ENCODE results near the gene NDRG4. TPM values are rescaled to one million over a fixed set of nuclear protein-coding genes. Genes with fewer than 3 reads are reported as not detected.
A peak's percentile ranks its signal among the peaks of the same experiment; 100 is the strongest.

The NDRG4 gene
- total and polyA plus RNA-seq, 2 donors (not counting 1 experiment from before 2014, with no cell fraction given), result 0.96 to 1.1 TPM

DNA sequence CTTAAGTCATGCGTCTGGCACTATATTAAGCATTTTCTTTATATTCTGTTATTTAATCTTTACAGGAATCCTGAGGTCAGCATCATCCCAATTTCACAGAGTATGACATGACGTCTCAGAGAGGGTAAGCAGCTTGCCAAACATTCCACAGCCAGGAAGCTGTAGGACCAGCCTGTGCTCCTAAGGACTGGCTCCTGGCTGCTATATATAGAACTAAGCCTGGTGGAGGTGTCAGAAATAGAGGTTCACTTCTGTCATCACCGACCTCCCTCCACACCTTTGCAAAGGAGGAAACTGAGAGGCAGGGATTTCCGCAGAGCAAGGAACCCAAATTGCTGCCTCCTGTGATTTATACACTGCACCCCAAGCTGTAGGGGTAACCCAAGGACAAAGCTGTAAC, 37.9 kb upstream of the NDRG4 start:
- no peak for DNase-seq
- Histone ChIP-seq H3K36me3 (replicated peaks in 1 of 2; ENCODE audit: control extremely low read depth in 1 of 2, control insufficient read depth in 1 of 2, extremely low read depth in 1 of 2, insufficient read depth in 2 of 2, low read length in 1 of 2) (no peaks in the 10 kb centered on the region), H3K4me1 (ENCODE audit: control insufficient read depth in 2 of 2, insufficient read depth in 2 of 2, low read length in 2 of 2) (peaks cover 12 to 14% of the 10 kb centered on the region in 2 donors), H3K9me3 (ENCODE audit: control extremely low read depth in 1 of 3, control insufficient read depth in 2 of 3, insufficient read depth in 1 of 3, low read length in 2 of 3) (no peaks in the 10 kb centered on the region), H3K9ac (ENCODE audit: low read length) (no peak overlapping the region), H3K27me3 (replicated peaks in 1 of 4; ENCODE audit: control extremely low read depth in 1 of 4, control insufficient read depth in 3 of 4, insufficient read depth in 4 of 4, low read length in 3 of 4) (peaks cover 0 to 38% (median 14%) of the 10 kb centered on the region in 4 experiments), H3K4me2 (replicated peaks; ENCODE audit: low read depth, low read length, poor library complexity, severe bottlenecking) (no peak overlapping the region), H3K4me3 (ENCODE audit: control extremely low read depth in 1 of 5, extremely low read depth in 1 of 5, insufficient read depth in 1 of 5, low read depth in 2 of 5, low read length in 4 of 5) (no peak overlapping the region), H2AFZ (ENCODE audit: insufficient read depth, low read depth, low read length, poor library complexity, severe bottlenecking) (no peak overlapping the region), H3K27ac (ENCODE audit: low read length in 2 of 2) (no peak overlapping the region), H4K20me1 (ENCODE audit: control insufficient read depth, insufficient read depth, low read length, poor library complexity, severe bottlenecking) (no peaks in the 10 kb centered on the region), H3K79me2 (ENCODE audit: control insufficient read depth, insufficient read depth, low read length) (no peaks in the 10 kb centered on the region)
- WGBS (ENCODE audit: insufficient coverage), result 100% methylated on average over 1 of the region's 4 CpGs
- H3K27ac Mint-ChIP-seq, result no peak overlapping the region
- no peaks in the 10 kb centered on the region for H3K9me3 Mint-ChIP-seq (ENCODE audit: insufficient read depth)
- TF ChIP-seq EZH2 (IDR thresholded peaks at IDR 0.05; ENCODE audit: borderline replicate concordance, insufficient read depth, low read depth, low read length, poor library complexity, severe bottlenecking), result no peak
- TF ChIP-seq, protein P1, sequence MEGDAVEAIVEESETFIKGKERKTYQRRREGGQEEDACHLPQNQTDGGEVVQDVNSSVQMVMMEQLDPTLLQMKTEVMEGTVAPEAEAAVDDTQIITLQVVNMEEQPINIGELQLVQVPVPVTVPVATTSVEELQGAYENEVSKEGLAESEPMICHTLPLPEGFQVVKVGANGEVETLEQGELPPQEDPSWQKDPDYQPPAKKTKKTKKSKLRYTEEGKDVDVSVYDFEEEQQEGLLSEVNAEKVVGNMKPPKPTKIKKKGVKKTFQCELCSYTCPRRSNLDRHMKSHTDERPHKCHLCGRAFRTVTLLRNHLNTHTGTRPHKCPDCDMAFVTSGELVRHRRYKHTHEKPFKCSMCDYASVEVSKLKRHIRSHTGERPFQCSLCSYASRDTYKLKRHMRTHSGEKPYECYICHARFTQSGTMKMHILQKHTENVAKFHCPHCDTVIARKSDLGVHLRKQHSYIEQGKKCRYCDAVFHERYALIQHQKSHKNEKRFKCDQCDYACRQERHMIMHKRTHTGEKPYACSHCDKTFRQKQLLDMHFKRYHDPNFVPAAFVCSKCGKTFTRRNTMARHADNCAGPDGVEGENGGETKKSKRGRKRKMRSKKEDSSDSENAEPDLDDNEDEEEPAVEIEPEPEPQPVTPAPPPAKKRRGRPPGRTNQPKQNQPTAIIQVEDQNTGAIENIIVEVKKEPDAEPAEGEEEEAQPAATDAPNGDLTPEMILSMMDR (IDR thresholded peaks at IDR 0.05), result no peak
- peaks cover 31% of the 10 kb centered on the region for H3K27me3 Mint-ChIP-seq
- peak overlapping the region; percentile 68 for H3K4me3 Mint-ChIP-seq
- ChIA-PET CTCF (no interaction called here), POLR2A (no interaction called here)
- H3K4me1 Mint-ChIP-seq, result peaks cover 12% of the 10 kb centered on the region
- no peak for ATAC-seq (ENCODE audit: low read depth)
- intact Hi-C loops (cut with micrococcal nuclease), result no loop called here

DNA sequence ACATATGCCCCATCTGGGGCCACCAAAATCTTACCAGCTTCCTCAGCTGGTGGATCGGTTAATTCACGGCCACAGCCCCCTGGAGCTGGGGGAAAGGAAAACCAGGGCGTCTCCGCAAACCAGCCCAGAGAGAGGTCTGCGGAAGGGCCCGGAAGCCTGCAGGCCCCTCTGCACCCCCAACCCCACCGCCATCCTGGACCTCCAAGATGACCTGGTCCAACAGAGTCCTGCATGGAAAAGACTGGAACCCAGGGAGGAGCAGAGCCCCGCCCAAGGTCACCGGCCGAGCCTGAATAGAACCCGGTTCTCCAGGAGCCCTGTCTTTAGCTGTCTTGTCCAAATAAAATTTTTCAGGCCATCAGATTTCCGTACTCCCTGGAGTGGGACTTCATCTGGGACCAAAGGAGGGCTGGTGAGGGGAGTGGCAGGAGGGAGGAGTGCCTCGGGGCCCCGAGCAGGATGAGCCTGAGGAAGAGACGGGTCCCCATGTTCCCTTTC, 37.4 kb upstream of the NDRG4 start:
- peak overlapping the region; percentile 68 for H3K4me3 Mint-ChIP-seq
- Histone ChIP-seq H3K4me1 (ENCODE audit: control insufficient read depth in 2 of 2, insufficient read depth in 2 of 2, low read length in 2 of 2) (peaks cover 12 to 14% of the 10 kb centered on the region in 2 donors), H3K9ac (ENCODE audit: low read length) (no peak overlapping the region), H3K27ac (ENCODE audit: low read length in 2 of 2) (no peak overlapping the region), H3K4me3 (ENCODE audit: control extremely low read depth in 1 of 5, extremely low read depth in 1 of 5, insufficient read depth in 1 of 5, low read depth in 2 of 5, low read length in 4 of 5) (no peak overlapping the region), H3K79me2 (ENCODE audit: control insufficient read depth, insufficient read depth, low read length) (no peaks in the 10 kb centered on the region), H3K9me3 (ENCODE audit: control extremely low read depth in 1 of 3, control insufficient read depth in 2 of 3, insufficient read depth in 1 of 3, low read length in 2 of 3) (no peaks in the 10 kb centered on the region), H4K20me1 (ENCODE audit: control insufficient read depth, insufficient read depth, low read length, poor library complexity, severe bottlenecking) (no peaks in the 10 kb centered on the region), H2AFZ (ENCODE audit: insufficient read depth, low read depth, low read length, poor library complexity, severe bottlenecking) (no peak overlapping the region), H3K4me2 (replicated peaks; ENCODE audit: low read depth, low read length, poor library complexity, severe bottlenecking) (peak overlapping the region; percentile 86), H3K36me3 (replicated peaks in 1 of 2; ENCODE audit: control extremely low read depth in 1 of 2, control insufficient read depth in 1 of 2, extremely low read depth in 1 of 2, insufficient read depth in 2 of 2, low read length in 1 of 2) (no peaks in the 10 kb centered on the region), H3K27me3 (replicated peaks in 1 of 4; ENCODE audit: control extremely low read depth in 1 of 4, control insufficient read depth in 3 of 4, insufficient read depth in 4 of 4, low read length in 3 of 4) (peaks cover 0 to 38% (median 14%) of the 10 kb centered on the region in 4 experiments)
- TF ChIP-seq, protein P1 (IDR thresholded peaks at IDR 0.05), result no peak
- no peak for TF ChIP-seq EZH2 (IDR thresholded peaks at IDR 0.05; ENCODE audit: borderline replicate concordance, insufficient read depth, low read depth, low read length, poor library complexity, severe bottlenecking)
- WGBS (ENCODE audit: insufficient coverage), result 65% methylated on average over 10 of the region's 15 CpGs
- H3K27ac Mint-ChIP-seq, result no peak overlapping the region
- POLR2A ChIA-PET, result no interaction called here
- intact Hi-C loops (cut with micrococcal nuclease), result no loop called here
- H3K27me3 Mint-ChIP-seq, result peaks cover 33% of the 10 kb centered on the region
- H3K4me1 Mint-ChIP-seq, result peaks cover 12% of the 10 kb centered on the region
- no peaks in the 10 kb centered on the region for H3K9me3 Mint-ChIP-seq (ENCODE audit: insufficient read depth)
- ATAC-seq (ENCODE audit: low read depth), result no peak
- CTCF ChIA-PET, result no interaction called here
- no peak for DNase-seq
